OCI-LY7 (cell line): ENCODE measurements around the gene RNASEH1.

Source experiments
- CTCF ChIP-seq: fragments of 200-600 bp; sonication (generic); conservative IDR thresholded peaks from 2 replicates; pipeline ENCODE4 v1.5.1; 2014; ENCODE audit warnings: mild to moderate bottlenecking, antibody characterized with exemption, low read length, moderate library complexity, mixed read lengths
- EZH2phosphoT487 ChIP-seq: fragments of 200-600 bp; sonication (generic); IDR thresholded peaks from 2 replicates; pipeline ENCODE4 v1.6.1; 2018; ENCODE audit warnings: low read depth, borderline replicate concordance, mild to moderate bottlenecking, mixed run types, antibody characterized with exemption, low read length, moderate library complexity, mixed read lengths

DNA sequence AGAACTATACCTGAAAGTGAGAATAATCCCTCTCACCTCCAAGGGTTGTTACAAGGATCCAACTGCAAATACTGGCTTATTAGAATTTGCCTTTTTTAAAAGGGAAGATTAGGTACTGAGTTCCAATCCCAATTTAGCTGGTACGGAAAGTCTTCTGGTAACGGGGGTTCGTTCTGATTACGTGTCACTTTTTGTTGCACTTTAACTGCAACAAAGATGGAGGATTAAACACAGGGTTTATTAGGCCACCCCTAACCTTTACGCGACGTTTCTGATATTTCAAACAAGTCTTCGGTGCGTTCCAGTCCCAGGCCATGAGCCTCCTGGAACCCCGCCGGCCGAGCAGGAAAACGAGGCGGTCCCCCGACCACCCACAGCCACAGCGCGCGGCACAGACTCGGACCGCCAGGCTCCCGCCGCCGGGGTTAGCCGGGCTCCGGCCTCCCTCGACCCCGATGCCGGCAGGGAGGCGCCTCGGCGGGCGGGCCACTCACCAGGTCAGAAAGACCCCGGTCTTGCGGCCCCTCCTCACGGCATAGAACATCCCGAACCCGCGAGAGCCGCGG lies 411 bp downstream of the RNASEH1 start:
- TF ChIP-seq CTCF (no peak), EZH2phosphoT487 (no peak)
